Putamen (tissue), 1 donor: ENCODE data around the gene SAMD3.
"Not testable (repeated sequence)": the region's sequence is repeated elsewhere in the genome, so short reads cannot be mapped to it uniquely, and the experiment has no call there.

Source experiments
- DNase-seq: peaks from one replicate; pipeline ENCODE4 v3.0.0-alpha.2; 2016; ENCODE audit warnings: low spot score

SAMD3 gene

DNA sequence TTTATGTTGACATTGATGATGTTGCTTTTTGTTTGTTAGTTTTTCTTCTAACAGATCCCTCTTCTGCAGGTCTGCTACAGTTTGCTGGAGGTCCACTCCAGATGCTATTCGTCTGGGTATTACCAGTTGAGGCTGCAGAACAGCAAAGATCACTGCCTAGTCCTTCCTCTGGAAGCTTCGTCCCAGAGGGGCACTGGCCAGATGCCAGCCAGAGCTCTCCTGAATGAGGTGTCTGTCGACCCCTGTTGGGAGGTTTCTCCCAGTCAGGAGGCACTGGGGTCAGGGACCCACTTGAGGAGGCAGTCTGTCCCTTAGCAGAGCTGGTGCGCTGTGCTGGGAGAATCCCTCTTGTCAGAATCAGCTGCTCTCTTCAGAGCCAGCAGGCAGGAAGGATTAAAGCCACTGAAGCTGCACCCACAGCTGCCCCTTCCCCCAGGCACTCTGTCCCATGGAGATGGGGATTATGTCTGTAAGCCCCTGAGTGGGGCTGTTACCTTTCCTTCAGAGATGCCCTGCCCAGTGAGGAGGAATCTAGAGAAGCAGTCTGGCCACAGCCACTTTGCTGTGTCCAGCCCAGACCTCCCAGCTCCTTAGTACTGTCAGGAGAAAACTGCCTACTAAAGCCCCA lies 49.3 kb downstream of the SAMD3 start:
- DNase-seq, result not testable (repeated sequence)

DNA sequence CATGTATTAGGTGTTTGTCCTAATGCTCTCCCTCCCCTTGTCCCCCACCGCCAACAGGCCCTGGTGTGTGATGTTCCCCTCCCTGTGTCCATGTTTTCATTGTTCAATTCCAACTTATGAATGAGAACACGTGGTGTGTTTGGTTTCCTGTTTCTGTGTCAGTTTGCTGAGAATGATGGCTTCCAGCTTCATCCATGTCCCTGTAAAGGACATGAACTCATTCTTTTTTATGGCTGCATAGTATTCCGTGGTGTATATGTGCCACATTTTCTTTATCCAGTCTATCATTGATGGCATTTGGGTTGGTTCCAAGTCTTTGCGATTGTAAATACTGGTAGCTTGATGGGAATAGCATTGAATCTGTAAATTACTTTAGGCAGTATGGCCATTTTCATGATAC lies 52.6 kb downstream of the SAMD3 start:
- not testable (repeated sequence) for DNase-seq

DNA sequence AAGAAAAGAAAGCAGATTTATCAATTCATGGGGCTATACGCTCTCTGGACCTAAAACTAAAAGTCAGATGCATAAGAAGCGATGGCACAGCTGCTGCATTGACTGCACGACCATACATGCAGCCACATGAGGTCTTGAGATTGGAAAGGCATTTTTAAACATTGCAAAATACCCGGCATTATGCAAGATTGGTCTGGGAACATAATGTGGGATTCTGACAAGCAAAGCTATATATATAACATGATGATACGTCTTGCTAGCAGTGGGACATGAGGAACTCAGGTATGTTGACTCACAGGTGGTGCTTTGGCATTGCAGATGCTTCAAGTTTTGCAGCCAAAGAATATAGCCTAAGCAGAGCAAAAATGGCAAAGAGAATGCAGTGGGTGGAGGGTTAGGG lies 55.1 kb downstream of the SAMD3 start:
- DNase-seq, result no peak

DNA sequence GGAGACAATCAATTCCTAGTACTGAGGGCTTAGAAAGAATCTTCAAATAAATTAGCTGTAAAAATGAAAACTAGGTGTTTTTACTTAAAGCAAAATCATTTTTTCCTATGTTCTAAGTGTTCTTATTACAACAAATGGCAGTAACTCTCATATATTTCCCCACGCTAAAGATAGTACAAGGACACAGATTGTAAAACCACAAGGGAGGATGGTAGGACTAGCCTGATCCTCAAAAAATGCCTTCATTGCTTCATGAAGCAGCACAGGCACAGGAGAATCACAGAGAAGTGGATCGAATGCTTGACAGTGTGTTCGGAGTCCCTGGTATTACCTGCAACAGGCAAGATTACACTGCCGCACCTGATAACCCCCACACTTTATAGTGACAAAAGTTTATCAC lies 58.5 kb downstream of the SAMD3 start:
- no peak for DNase-seq

DNA sequence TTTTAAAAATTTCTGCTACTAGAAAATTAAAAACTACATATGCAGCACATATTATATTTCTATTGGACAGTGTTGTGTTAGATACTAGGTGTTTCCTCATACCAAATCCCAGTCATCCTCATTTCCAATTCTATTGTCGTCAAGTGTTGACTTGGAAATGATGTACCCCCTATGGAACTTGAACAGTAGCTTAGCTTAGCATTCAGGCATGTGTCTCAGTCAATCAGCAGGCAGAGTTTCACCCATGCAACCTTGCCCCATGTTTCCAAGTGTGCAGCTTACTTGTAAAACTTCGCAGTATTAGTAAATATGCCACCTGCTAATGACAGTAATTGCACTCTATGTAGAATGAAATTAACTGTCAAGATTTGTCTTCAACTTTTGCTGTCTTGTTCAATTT lies 59.5 kb downstream of the SAMD3 start:
- no peak for DNase-seq

DNA sequence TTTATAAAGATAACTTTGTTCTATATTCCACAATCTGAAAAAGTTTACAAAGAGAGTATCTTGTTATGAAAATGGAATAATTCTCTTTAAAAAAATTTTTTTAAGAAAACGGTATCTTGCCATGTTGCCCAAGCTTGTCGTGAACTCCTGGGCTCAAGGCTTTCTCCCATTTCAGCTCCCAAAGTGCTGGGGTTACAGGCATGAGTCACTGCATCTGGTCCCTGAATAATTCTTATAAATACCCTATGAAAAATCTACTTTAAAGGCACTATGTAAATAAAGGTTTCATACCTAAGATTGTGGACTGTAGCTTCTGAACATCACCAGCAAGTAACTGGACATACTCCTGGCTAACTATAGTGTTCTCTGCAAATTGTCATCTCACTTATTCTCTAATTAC lies 60.3 kb downstream of the SAMD3 start:
- DNase-seq, result no peak

DNA sequence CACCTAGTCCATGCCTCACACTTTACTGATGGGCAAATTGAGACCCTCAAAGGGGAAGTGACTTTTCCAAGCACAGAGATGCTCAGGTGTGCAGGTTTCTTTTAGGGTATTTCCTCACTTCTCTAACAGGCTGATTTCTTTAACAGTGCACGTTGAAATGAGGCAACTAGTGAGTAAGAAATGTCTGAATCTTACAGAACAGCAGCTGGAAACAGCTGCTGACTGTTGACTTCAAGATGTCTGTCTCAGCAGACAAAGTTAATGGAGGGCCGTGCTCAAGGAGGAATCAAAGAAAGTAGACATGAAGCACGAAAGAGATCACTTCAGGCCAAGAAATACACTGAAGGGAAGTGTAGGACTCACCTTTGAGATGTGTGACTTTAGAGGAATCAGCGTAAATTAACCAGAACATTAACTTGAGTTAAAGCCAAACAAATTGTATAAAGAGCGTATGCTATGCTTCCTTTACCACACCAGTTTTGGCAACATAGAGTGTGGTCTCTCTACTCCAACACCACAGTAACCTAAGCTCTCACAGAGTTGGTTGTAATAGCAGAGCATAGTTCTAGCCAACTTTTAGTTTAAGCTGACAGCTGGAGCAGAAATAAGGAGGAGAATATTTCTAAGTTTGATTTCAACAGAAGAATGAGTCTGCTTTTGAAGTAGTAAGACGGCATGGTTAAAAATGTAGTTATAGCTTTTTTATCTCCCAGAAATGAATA lies 60.9 kb downstream of the SAMD3 start:
- no peak for DNase-seq

DNA sequence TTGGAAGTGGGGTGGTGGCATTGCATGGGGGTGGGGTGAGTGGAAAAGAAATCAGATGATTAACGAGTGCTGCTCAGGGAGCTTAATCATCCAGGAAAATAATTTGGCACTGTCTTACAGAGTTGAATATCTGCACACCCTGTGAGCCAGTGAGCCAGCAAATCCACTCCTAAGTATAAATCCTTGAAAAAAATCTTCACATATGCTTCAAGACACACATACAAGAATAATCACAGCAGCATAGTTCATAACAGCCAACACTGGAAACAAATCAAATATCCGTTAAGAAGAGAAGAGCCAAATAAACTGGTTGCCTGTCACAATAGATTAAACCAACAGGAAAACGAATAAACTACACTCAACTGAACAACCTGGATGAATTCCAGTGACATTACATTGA lies 62.8 kb downstream of the SAMD3 start:
- no peak for DNase-seq

DNA sequence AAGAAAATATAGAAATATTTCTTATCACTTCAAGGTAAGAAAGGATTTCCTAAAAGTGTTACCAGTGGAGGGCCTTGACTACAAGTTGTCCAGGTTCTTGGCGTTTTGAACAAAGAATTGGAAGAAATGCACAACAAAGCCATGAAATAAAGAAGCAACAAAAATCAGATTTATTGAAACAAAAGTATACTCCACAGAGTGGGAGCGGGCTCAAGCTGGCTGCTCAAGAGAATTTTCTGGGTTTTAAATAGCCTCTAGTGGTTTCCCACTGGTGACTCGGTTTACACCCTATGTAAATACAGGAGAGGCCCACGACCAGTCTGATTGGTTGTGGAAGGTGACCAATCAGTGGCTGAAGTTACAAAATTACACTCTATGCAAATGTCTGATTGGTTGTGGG lies 64.2 kb downstream of the SAMD3 start:
- DNase-seq, result no peak

DNA sequence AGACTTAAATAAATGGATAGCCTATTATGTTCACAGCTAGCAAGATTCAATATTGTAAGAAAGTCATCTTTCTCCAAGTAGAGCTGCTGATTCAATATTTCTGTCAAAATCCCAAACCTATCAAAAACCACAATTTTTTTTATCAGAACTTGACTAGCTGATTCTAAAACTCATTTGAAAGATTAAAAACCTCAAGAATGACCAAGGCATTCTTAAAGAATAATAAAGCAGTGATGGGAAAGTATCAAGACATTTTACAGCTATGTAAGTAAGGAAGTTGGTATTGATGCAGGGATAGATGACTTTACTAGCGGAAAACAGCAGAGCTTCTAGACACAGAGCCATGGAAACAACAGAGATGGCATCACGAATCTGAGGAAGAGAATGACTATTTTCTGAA lies 64.7 kb downstream of the SAMD3 start:
- no peak for DNase-seq

DNA sequence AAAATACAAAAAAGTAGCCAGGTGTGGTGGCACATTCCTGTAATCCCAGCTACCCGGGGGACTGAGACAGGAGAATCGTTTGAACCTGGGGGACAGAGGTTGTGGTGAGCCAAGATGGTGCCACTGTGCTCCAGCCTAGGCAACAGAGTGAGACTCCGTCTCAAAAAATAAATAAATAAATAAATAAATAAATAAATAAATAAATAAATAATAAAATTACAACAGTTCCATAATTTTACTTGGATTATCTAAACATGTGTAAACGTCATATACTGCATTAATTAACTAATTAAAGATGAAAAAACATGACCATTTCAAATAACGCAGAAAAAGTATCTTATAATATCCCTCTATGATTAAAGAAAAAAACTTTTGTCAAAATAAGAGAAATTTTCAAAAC lies 65.8 kb downstream of the SAMD3 start:
- DNase-seq, result no peak

DNA sequence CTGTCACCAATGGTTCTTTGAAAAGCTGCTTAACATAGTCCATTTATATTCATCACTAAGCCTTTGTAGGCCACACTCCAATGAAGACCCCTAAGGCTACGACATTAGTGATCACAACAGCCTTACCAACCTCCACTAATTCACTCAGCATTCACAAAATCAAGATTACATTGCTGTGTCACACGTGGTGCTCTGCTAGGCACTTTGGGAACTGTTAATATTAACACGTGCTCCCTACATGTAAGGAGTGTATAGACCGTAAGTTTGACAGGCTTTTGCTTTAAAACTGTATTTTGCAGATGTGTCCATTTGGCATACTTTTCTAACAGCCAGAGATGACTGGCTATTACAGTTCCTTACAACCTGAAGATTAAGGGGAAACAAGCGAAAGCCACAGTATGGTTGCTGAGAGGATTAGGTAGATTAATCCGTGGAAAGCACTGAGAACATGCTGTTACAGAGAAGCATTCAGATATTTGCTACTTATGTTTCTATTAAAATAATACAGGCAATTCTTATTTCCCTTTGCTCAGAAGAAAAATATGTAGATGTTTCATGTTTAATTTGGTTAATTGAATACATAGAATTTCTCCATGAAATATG lies 69.7 kb downstream of the SAMD3 start:
- no peak for DNase-seq

DNA sequence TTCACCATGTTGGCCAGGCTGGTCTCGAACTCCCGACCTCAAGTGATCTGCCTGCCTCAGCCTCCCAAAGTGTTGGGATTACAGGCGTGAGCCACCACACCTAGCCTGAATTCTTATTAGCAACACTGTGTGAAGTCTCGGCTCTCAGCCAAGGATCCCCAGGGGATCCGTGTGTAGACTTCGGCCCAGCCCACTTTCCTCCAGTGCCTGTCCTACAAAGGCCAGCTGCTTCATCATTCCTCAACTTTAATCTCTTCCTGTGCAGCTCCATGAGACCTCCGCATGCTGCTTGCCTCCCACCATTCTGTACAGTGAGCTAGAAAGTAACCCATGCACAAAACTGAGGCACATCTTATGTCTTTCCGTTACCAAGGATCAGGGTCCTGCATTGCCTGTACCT lies 71.8 kb downstream of the SAMD3 start:
- DNase-seq, result no peak

DNA sequence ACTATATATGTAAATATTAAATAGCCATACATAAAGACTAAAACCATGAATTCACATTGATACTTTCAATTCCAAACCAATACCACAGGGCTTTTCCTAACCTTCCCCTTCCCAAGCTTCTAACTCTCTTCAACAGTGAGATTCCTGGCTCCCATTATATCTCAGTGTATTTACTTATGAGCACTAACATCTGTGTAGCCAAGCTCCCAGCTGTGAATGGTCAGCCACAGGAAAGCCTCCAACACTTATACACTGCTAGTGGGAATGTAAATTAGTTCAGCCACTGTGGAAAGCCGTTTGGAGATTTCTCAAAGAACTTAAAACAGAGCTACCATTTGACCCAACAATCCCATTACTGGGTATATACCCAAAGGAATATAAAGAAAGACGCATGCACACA lies 73.7 kb downstream of the SAMD3 start:
- DNase-seq, result not testable (repeated sequence)

DNA sequence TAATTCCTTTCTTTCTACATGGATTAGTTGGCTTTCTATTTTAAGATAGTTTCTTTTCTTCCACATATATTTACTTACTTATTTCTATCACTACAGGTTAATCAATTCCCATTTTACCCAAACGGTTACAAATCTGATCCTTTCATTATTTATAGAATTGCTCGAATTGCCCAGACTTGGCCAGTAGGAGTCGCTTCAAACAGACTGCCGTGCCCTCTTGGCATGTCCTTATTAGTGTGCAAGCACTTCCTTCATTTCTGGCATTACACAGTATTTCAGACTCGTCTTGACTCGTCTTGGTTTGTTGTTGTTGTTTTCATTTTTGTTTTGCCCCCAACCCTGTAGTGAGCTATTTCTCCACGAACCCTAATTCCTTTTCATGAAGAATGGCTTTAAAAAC lies 74.6 kb downstream of the SAMD3 start:
- DNase-seq, result no peak

DNA sequence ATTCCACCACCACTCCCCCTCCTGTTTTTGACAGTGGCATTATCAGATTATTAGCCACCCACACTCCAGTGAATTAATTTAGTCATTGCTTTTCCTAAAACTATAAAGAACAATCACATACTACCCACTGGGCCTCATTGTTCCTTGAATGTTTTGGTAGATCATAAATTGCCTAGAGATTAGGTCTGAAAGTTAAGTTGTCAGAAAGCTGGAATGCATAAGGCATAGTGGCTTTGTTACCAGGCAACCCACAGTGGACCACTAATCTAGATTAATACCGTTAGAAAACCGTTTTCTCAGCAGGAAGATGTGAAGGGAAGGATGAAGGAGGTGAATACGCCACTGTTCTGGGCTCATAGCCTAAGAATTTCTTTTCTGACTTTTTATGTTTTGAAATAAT lies 75.6 kb downstream of the SAMD3 start:
- DNase-seq, result no peak

DNA sequence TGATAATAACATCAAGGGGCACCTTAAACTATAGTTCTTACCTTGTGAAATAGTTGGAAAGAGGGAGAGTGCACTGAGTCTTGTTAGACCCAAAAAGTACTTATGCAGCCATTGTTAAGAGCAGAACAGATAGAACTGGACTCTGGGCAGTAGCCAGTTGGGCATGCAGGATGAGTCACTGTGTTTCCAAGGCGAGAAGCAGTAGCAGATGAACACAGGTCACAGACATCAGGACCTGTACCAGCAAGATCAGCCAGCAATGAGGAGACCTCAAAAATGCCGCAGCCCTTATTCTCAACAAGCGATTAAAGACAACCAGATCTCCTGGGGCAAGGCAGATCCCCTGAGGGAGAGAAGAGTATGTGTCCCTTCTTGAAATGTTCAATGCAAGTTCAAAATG lies 79.0 kb downstream of the SAMD3 start:
- no peak for DNase-seq

DNA sequence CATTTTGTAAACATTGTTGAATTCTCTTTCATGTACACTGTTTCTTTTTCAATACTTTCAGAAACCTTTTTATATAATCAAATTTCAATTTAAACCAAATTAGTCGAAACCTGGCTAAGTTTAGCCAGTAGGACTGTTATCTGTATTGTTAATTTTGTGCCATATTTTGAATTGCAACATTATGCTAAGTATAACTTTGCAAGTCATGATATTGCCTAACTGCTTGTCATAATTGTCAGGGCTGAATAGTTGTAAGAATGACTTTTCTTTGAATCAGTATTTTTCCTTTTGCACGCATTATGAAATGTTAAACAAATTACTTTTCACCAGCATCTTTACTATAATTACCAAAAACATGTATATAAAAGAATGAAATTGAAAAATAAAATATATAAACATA lies 82.7 kb downstream of the SAMD3 start:
- DNase-seq, result no peak

DNA sequence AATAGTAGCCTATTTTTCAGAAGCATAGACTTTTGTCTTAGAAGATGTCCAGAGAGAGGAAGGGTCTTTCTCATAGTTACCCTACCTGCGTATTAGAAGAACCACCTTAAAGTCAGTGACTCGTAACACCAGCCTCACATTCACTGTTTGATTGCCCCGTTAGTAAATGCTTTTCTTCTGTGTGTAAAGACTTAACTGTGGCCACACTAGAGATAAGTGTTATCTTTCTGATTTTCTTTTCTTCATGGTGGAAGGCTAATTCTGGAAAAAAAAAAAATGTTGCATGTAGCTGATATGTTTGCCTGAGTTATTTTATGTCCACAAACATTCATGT lies 83.9 kb downstream of the SAMD3 start:
- DNase-seq, result no peak

DNA sequence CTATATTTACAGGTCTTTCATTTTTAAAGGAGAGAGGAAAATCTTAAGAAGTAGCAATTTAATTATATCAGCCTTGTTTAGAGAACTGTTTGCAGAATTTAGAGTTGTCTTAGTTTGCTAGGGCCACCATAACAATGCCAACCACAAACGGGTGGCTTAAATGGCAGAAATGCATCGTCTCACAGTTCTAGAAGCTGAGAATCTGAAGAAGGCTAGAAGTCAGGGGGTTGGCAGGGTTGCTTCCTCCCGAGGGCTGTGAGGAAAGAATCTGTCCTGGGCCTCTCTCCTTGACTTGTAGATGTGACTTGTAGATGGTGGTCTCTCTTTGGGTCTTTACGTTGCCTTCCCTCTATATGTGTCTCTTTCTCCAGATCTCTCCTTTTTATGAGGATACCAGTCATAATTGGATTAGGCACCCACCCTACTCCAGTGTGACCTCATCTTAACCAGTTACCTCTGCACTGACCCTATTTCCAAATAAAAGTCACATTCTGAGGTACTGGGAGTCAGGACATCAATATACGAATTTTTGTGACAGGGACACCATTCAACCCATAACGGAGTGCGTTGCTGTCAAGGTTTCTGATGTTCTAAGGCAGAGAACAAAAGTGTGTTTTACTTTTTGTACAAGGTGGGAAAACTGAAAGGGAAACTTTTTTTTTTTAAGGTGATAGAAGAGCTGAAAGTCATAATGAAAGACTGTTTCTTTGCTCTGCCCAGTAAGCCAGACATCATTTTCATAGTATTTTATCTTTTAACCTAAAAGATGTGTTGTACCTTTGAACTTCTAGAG lies 84.4 kb downstream of the SAMD3 start:
- DNase-seq, result no peak

DNA sequence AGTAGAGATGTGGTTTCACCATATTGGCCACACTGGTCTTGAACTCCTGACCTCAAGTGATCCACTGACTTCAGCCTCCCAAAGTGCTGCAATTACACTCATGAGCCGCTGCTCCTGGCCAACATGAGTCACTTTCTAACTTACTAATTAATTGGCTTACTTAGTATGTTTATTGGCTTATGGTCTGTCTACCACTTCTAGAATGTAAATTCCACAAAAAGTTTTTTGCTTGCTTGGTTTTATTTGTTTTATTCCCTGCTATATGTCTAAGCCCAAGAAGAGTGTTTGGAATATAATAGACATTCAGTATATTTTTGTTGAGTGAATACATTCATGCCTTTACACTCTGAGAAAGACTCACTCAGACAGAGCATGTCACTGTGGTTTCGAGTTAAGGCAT lies 86.0 kb downstream of the SAMD3 start:
- DNase-seq, result no peak

DNA sequence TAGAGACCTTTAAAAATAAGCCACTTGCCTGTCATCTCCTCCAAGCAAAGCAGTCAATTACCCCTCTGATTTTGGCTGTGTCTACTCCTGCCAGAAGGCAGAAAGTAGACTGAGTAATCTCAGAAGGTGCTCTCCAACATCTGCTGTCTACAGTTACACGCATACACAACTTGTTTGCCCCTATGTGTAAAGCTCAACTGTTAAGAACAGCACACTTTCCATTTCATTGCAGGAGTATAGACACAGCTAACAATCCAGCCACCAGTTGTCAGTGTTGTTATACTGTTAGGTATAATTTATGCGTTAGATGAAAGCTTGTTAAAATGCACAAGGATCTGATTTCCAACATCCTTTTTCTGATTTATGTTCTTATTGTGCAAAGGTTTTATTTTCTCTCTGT lies 88.2 kb downstream of the SAMD3 start:
- DNase-seq, result no peak

DNA sequence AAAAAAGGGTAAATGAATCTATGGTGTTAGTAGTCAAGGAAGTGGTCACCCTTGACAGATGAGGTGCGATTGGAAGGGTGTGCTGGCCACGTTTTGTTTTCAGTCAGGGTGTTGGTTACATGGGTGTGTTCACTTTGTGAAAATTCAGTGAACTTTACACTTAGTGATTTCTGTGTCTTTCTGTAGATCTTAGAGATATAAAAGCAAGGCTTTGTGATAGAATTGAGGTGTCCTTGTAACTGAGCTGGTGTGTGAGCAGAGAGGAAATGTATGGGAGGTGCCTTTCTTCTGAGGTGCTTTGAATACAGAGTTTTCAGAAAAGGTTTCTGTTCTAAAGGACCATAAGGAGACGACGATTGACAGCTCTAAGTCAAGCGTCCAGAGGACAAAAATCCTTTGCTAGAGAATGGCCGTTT lies 90.5 kb downstream of the SAMD3 start:
- no peak for DNase-seq
